ENCODE measurements around the gene EVC. TPM values are rescaled to one million over a fixed set of nuclear protein-coding genes. Genes with fewer than 3 reads are reported as not detected.

EVC gene
- total RNA-seq, 4 donors from 2014 or later = 4.9 to 48.3 (median 38.0) TPM

- intact Hi-C loops (cut with DNase I; ENCODE audit: low total_unique reads) = no loop called here
- DNase-seq = no peak
- Histone ChIP-seq H3K4me1 (no peaks in the 10 kb centered on the region), H3K27ac (no peak overlapping the region), H3K27me3 (no peaks in the 10 kb centered on the region), H3K9me3 (no peaks in the 10 kb centered on the region), H3K4me3 (no peak overlapping the region), H3K36me3 (no peaks in the 10 kb centered on the region)
- TF ChIP-seq POLR2A (IDR thresholded peaks at IDR 0.05) (no peak), CTCF (IDR thresholded peaks at IDR 0.05) (no peak)
These were observed 34.2 kb upstream of the EVC start for GRCh38 chr4:5676763-5677162.

GRCh38 chr4:5678977-5679376, 32.0 kb upstream of the EVC start:
- Histone ChIP-seq H3K4me1 (no peaks in the 10 kb centered on the region), H3K9me3 (no peaks in the 10 kb centered on the region), H3K4me3 (no peak overlapping the region), H3K27ac (no peak overlapping the region), H3K27me3 (no peaks in the 10 kb centered on the region), H3K36me3 (no peaks in the 10 kb centered on the region)
- TF ChIP-seq POLR2A (IDR thresholded peaks at IDR 0.05) (no peak), CTCF (IDR thresholded peaks at IDR 0.05) (no peak)
- intact Hi-C loops (cut with DNase I; ENCODE audit: low total_unique reads) = no loop called here
- no peak for DNase-seq

GRCh38 chr4:5683566-5683965, 27.4 kb upstream of the EVC start:
- no peaks in the 10 kb centered on the region for H3K4me1 ChIP-seq
- no peak for DNase-seq
- no peak overlapping the region for H3K27ac ChIP-seq
- no peak overlapping the region for H3K4me3 ChIP-seq
- TF ChIP-seq CTCF (IDR thresholded peaks at IDR 0.05) (no peak), POLR2A (IDR thresholded peaks at IDR 0.05) (no peak)
- intact Hi-C loops (cut with DNase I; ENCODE audit: low total_unique reads) = no loop called here
- no peaks in the 10 kb centered on the region for H3K9me3 ChIP-seq
- no peaks in the 10 kb centered on the region for H3K36me3 ChIP-seq
- no peaks in the 10 kb centered on the region for H3K27me3 ChIP-seq

GRCh38 chr4:5685296-5685695, 25.7 kb upstream of the EVC start:
- TF ChIP-seq POLR2A (IDR thresholded peaks at IDR 0.05) = no peak
- TF ChIP-seq CTCF (IDR thresholded peaks at IDR 0.05) = no peak
- H3K27me3 ChIP-seq = no peaks in the 10 kb centered on the region
- no peaks in the 10 kb centered on the region for H3K4me1 ChIP-seq
- H3K4me3 ChIP-seq = no peak overlapping the region
- no peak for DNase-seq
- intact Hi-C loops (cut with DNase I; ENCODE audit: low total_unique reads) = no loop called here
- H3K27ac ChIP-seq = no peak overlapping the region
- H3K9me3 ChIP-seq = no peaks in the 10 kb centered on the region
- H3K36me3 ChIP-seq = no peaks in the 10 kb centered on the region

- intact Hi-C loops (cut with DNase I; ENCODE audit: low total_unique reads) = no loop called here
- Histone ChIP-seq H3K27ac (no peak overlapping the region), H3K27me3 (no peaks in the 10 kb centered on the region), H3K4me3 (no peak overlapping the region), H3K36me3 (no peaks in the 10 kb centered on the region), H3K4me1 (no peaks in the 10 kb centered on the region), H3K9me3 (no peaks in the 10 kb centered on the region)
- no peak for TF ChIP-seq CTCF (IDR thresholded peaks at IDR 0.05)
- no peak for TF ChIP-seq POLR2A (IDR thresholded peaks at IDR 0.05)
- DNase-seq = no peak
These were observed 24.7 kb upstream of the EVC start for GRCh38 chr4:5686338-5686737.
